Tibial nerve (tissue), 4 donors: ENCODE measurements around the gene CORO2A.

ENCODE experiments used
- CTCF ChIP-seq, 5 experiments: fragments of 200-600 bp in 3 of 5; fragments of 450-650 bp in 2 of 5; sonication (generic) in 3 of 5; IDR thresholded peaks; one replicate each; pipeline ENCODE4 v1.5.1; 2016 to 2019; ENCODE audit warnings: antibody characterized with exemption in 5 of 5, mild to moderate bottlenecking in 3 of 5, moderate library complexity in 2 of 5
- EP300 ChIP-seq, 2 donors: sonication (generic); formaldehyde crosslinking; IDR thresholded peaks; one replicate each; pipeline ENCODE4 v1.6.1; 2017; ENCODE audit warnings: antibody characterized with exemption in 2 of 2, mild to moderate bottlenecking in 1 of 2
- POLR2A ChIP-seq, 2 donors: fragments of 450-650 bp; IDR thresholded peaks; one replicate each; pipeline ENCODE4 v1.6.1; 2017; ENCODE audit warnings: antibody characterized with exemption in 2 of 2, mild to moderate bottlenecking in 2 of 2, moderate library complexity in 2 of 2

- TF ChIP-seq CTCF (IDR thresholded peaks at IDR 0.05): no peak
- TF ChIP-seq EP300 (IDR thresholded peaks at IDR 0.05): no peak
- TF ChIP-seq POLR2A (IDR thresholded peaks at IDR 0.05): no peak
These were observed 10.7 kb downstream of the CORO2A start for GRCh38 chr9:98181746-98182068.
